GM12878 (cell line): ENCODE results near the gene PPP1R37. TPM values are rescaled to one million over a fixed set of nuclear protein-coding genes. Genes with fewer than 3 reads are reported as not detected.

Source experiments
- ATAC-seq: fragments of 200-7000 bp; cut with Tn5 transposase; 3 replicates; pipeline ENCODE4 v1.9.1; 2020; ENCODE audit warnings: mild to moderate bottlenecking, moderate library complexity
- BruUV-seq: library from RNA; stranded (reverse); fragments of 400-500 nt; replicated peaks from 2 replicates; lab custom pipeline; 2021; lab: Mats Ljungman, UMichigan
- CTCF ChIA-PET: fragments of 300-600 bp; sonication (Branson Sonifier 250); formaldehyde crosslinking; extraction: SDS; loops from one replicate; lab custom pipeline; 2021; ENCODE audit warnings: inconsistent platforms; lab: Yijun Ruan, JAX
- POLR2A ChIA-PET: fragments of 350-600 bp; formaldehyde crosslinking; extraction: SDS; loops from one replicate; lab custom pipeline; 2021; ENCODE audit warnings: inconsistent platforms; lab: Charles Lee
- RAD21 ChIA-PET: fragments of 300-600 bp; sonication (Branson Sonifier 250); formaldehyde crosslinking; loops from one replicate; lab custom pipeline; 2023; ENCODE audit warnings: antibody characterized with exemption; ENCODE audit not compliant: unreplicated experiment; lab: Charles Lee
- SMC1A ChIA-PET: fragments of 300-600 bp; sonication (Branson Sonifier 250); formaldehyde crosslinking; loops from one replicate; lab custom pipeline; 2023; ENCODE audit not compliant: unreplicated experiment, uncharacterized antibody; lab: Charles Lee
- DNase-seq: peaks from one replicate; pipeline ENCODE4 v3.0.0-alpha.2; 2011; ENCODE audit warnings: low read depth, low spot score
- FAIRE-seq: peaks from 3 replicates; lab custom pipeline; 2011; peaks lifted over from hg19 to GRCh38; lab: Jason Lieb, UNC
- H2AFZ ChIP-seq: 2 replicates; pipeline ENCODE4 v1.6.0; 2011; ENCODE audit warnings: low read depth, low read length, control low read depth; ENCODE audit not compliant: control insufficient read depth
- H3K27ac ChIP-seq: 2 replicates; pipeline ENCODE4 v1.5.1; 2011; ENCODE audit warnings: control low read depth; ENCODE audit not compliant: control insufficient read depth, insufficient read depth
- H3K27me3 ChIP-seq, 2 experiments: replicated peaks in 1 of 2; 2 replicates each; pipeline versions ENCODE4 v1.6.0 to v1.6.1; 2011; ENCODE audit warnings: low read length in 1 of 2; ENCODE audit not compliant: control insufficient read depth in 2 of 2, insufficient read depth in 2 of 2
- H3K36me3 ChIP-seq, 2 experiments: 2 replicates each; pipeline ENCODE4 v1.5.1; 2011; ENCODE audit warnings: low read length in 1 of 2; ENCODE audit not compliant: control insufficient read depth in 2 of 2, insufficient read depth in 2 of 2
- H3K4me1 ChIP-seq: 2 replicates; pipeline ENCODE4 v1.6.1; 2011; ENCODE audit warnings: mild to moderate bottlenecking, low read length, moderate library complexity, mixed read lengths; ENCODE audit not compliant: control insufficient read depth, insufficient read depth
- H3K4me2 ChIP-seq: 2 replicates; pipeline ENCODE4 v1.6.0; 2011; ENCODE audit warnings: control low read depth; ENCODE audit not compliant: control insufficient read depth, insufficient read depth
- H3K4me3 ChIP-seq: fragments of 200-600 bp; sonication (generic); 2 replicates; pipeline ENCODE4 v1.5.1; 2016
- H3K79me2 ChIP-seq: 2 replicates; pipeline ENCODE4 v1.6.0; 2011; ENCODE audit warnings: low read length; ENCODE audit not compliant: control insufficient read depth, insufficient read depth
- H3K9ac ChIP-seq: 2 replicates; pipeline ENCODE4 v1.8.0; 2011; ENCODE audit warnings: low read length, control low read depth, mixed read lengths; ENCODE audit not compliant: control insufficient read depth, insufficient read depth
- H3K9me3 ChIP-seq: replicated peaks from 3 replicates; pipeline ENCODE4 v1.5.1; 2011; ENCODE audit warnings: mild to moderate bottlenecking, low read length; ENCODE audit not compliant: control insufficient read depth, insufficient read depth
- H4K20me1 ChIP-seq: 2 replicates; pipeline ENCODE4 v1.6.0; 2011; ENCODE audit not compliant: control insufficient read depth, insufficient read depth
- BRCA1 ChIP-seq: IDR thresholded peaks from 2 replicates; pipeline ENCODE4 v1.6.1; 2011; ENCODE audit warnings: low read depth, low read length, improper control_type of control experiment
- CEBPB ChIP-seq, 2 experiments: fragments of 150-350 bp in 1 of 2; IDR thresholded peaks; 2 replicates each; pipeline ENCODE4 v1.6.1; 2012 to 2014; ENCODE audit warnings: low read depth in 2 of 2, low read length in 2 of 2, borderline replicate concordance in 1 of 2, inconsistent platforms in 1 of 2
- EP300 ChIP-seq, 2 experiments: fragments of 150-350 bp in 1 of 2; IDR thresholded peaks; 2 replicates each; pipeline ENCODE4 v1.6.1; 2011 to 2012; ENCODE audit warnings: low read depth in 2 of 2, low read length in 2 of 2, borderline replicate concordance in 1 of 2, improper control_type of control experiment in 1 of 2, inconsistent platforms in 1 of 2; ENCODE audit not compliant: control insufficient read depth in 1 of 2
- IKZF1 ChIP-seq: fragments of 450-650 bp; conservative IDR thresholded peaks from 2 replicates; pipeline ENCODE4 v1.6.1; 2017; ENCODE audit warnings: antibody characterized with exemption, mild to moderate bottlenecking
- MLLT1 ChIP-seq: fragments of 450-650 bp; IDR thresholded peaks from 2 replicates; pipeline ENCODE4 v1.6.1; 2016; ENCODE audit warnings: mild to moderate bottlenecking
- NFYA ChIP-seq: IDR thresholded peaks from 2 replicates; pipeline ENCODE4 v1.6.1; 2011; ENCODE audit warnings: low read depth, mild to moderate bottlenecking, low read length, improper control_type of control experiment, borderline replicate concordance
- REST ChIP-seq: IDR thresholded peaks from 2 replicates; pipeline ENCODE4 v1.6.1; 2012; ENCODE audit warnings: mild to moderate bottlenecking, low read depth, low read length
- SPI1 ChIP-seq: IDR thresholded peaks from 2 replicates; pipeline ENCODE4 v1.6.1; 2011; ENCODE audit warnings: low read depth, mild to moderate bottlenecking, low read length, moderate library complexity, borderline replicate concordance; ENCODE audit not compliant: insufficient read depth
- WGBS: methylation state at CpG from one replicate; pipeline ENCODE4 v1.1.6; 2016; ENCODE audit warnings: low lambda C conversion rate; ENCODE audit not compliant: insufficient replicate concordance, insufficient coverage; ENCODE audit errors: missing lambda C conversion rate; 5-methylcytosine and 5-hydroxymethylcytosine counted together
- in situ Hi-C: fragments of 300-500 bp; cut with MboI; formaldehyde crosslinking; loops from 9 replicates; pipeline ENCODE4 v1.14.3; 2018; ENCODE audit warnings: mixed read lengths
- intact Hi-C: fragments of 100-400 bp; cut with micrococcal nuclease; formaldehyde crosslinking; loops from one replicate; pipeline ENCODE4 v1.14.2; 2022; ENCODE audit not compliant: unreplicated experiment
- polyA plus RNA-seq, 11 experiments: library from polyadenylated mRNA; depleted of rRNA in 4 of 11; unstranded in 6 of 11; stranded (reverse) in 5 of 11; fragments of >200 nt; fragmentation: Nextera tagmentation in 4 of 11; fragmentation: Illumina TruSeq in 1 of 11; extraction: Ambion mirVana in 4 of 11; extraction: Trizol in 1 of 11; gene quantifications; 1 replicate in 1 of 11; 2 replicates in 10 of 11; pipeline versions ENCODE4 v1.2.1 to v1.2.3, GENCODE V29; 2011 to 2016; ENCODE audit warnings: inconsistent platforms in 2 of 11, missing spikeins in 2 of 11, low read depth in 1 of 11
- total RNA-seq, 4 experiments: library from RNA; depleted of rRNA in 3 of 4; stranded (reverse); fragments of >200 nt in 3 of 4; fragmentation: Illumina TruSeq in 1 of 4; extraction: Trizol in 1 of 4; gene quantifications; 2 replicates each; pipeline versions ENCODE4 v1.2.1 to v1.2.3, GENCODE V29; 2013 to 2021

PPP1R37 gene
- total and polyA plus RNA-seq, 10 of the 15 experiments (the other 5 are each of a cell fraction or from before 2014, with no cell fraction given) = 0.09 to 21.3 (median 5.1) TPM; not detected in 1

- FAIRE-seq = no peak
- peaks cover 45% of the 10 kb centered on the region for H3K79me2 ChIP-seq
- SMC1A ChIA-PET = interaction anchor here (0.6 to 1.5 kb wide), 4 partner anchors 10 to 296 kb away, joined by 3 to 9 read pairs (median 4); partner anchors contain the start of gene CLASRP
- no peaks in the 10 kb centered on the region for H3K9me3 ChIP-seq
- peaks cover 38% of the 10 kb centered on the region for H3K4me1 ChIP-seq
- no peak for DNase-seq
- H3K4me2 ChIP-seq = peak overlapping the region; percentile 48; the same call in 1 of the 2 replicates
- H2AFZ ChIP-seq = no peak overlapping the region
- H3K27ac ChIP-seq = 0 out of 2 replicates have a peak overlapping the region, but pooled peaks have one; percentile 10
- WGBS = 84% methylated on average over 8 of the region's 8 CpGs
- intact Hi-C loops (no loop called here), in situ Hi-C loops (no loop called here)
- RAD21 ChIA-PET = interaction anchor here (1.0 to 1.3 kb wide), 2 partner anchors 10 kb away, joined by 3 to 5 read pairs; partner anchors contain the start of gene CLASRP
- no peaks in the 10 kb centered on the region for H4K20me1 ChIP-seq
- TF ChIP-seq CEBPB (IDR thresholded peaks at IDR 0.05; ENCODE audit: borderline replicate concordance in 1 of 2, low read depth in 2 of 2, low read length in 2 of 2) = no peak
- TF ChIP-seq IKZF1 = 0 out of 2 replicates have a peak, but pooled peaks have one; percentile 12
- TF ChIP-seq, all 136 proteins: peak for 1
- ATAC-seq = no peak
- no TSS peak for BruUV-seq
- CTCF ChIA-PET = interaction anchor here (0.7 to 1.6 kb wide), 6 partner anchors 10 to 63 kb away, joined by 3 to 14 read pairs (median 3); partner anchors contain the start of gene CLASRP
- Histone ChIP-seq H3K36me3 (peaks cover 15 to 30% of the 10 kb centered on the region in 2 experiments; a peak in 3 of 4 replicates), H3K27me3 (no peaks in the 10 kb centered on the region), H3K9ac (no peak overlapping the region), H3K4me3 (no peak overlapping the region)
- POLR2A ChIA-PET = interaction anchor here (1.2 kb wide), 2 partner anchors 10 to 26 kb away, joined by 6 to 8 read pairs; no protein-coding TSS in a partner anchor
Measured at GRCh38 chr19:45049073-45049736, 43.8 kb upstream of the PPP1R37 start.

GRCh38 chr19:45050036-45050435, 42.9 kb upstream of the PPP1R37 start:
- no peak overlapping the region for H3K27ac ChIP-seq
- ChIA-PET RAD21 (no interaction called here), CTCF (interaction anchor here (1.0 to 2.1 kb wide), 4 partner anchors 9 to 11 kb away, joined by 3 to 14 read pairs (median 6); partner anchors contain the start of gene CLASRP), POLR2A (interaction anchor here (1.2 to 1.4 kb wide), 2 partner anchors 11 to 48 kb away, joined by 5 to 6 read pairs; partner anchors contain the start of gene RELB), SMC1A (interaction anchor here (1.2 to 2.2 kb wide), 2 partner anchors 8 to 61 kb away, joined by 3 to 5 read pairs; no protein-coding TSS in a partner anchor)
- no peak overlapping the region for H2AFZ ChIP-seq
- no peaks in the 10 kb centered on the region for H3K27me3 ChIP-seq
- no peaks in the 10 kb centered on the region for H4K20me1 ChIP-seq
- no peak overlapping the region for H3K9ac ChIP-seq
- H3K4me1 ChIP-seq = peaks cover 38% of the 10 kb centered on the region
- H3K36me3 ChIP-seq = peaks cover 19 to 26% of the 10 kb centered on the region in 2 experiments; a peak in 3 of 4 replicates
- 87% methylated on average over 6 of the region's 6 CpGs for WGBS
- FAIRE-seq = no peak
- no peak overlapping the region for H3K4me2 ChIP-seq
- intact Hi-C loops (no loop called here), in situ Hi-C loops (no loop called here)
- BruUV-seq = no TSS peak
- ATAC-seq = no peak
- no peak overlapping the region for H3K4me3 ChIP-seq
- no peaks in the 10 kb centered on the region for H3K9me3 ChIP-seq
- DNase-seq = no peak
- H3K79me2 ChIP-seq = peaks cover 38% of the 10 kb centered on the region
- no peak for TF ChIP-seq EP300 (IDR thresholded peaks at IDR 0.05; ENCODE audit: borderline replicate concordance in 1 of 2, control insufficient read depth in 1 of 2, low read depth in 2 of 2, low read length in 2 of 2)
- no peak for TF ChIP-seq SPI1
- TF ChIP-seq REST = no peak
- TF ChIP-seq MLLT1 = no peak
- TF ChIP-seq BRCA1 = no peak
- no peak for TF ChIP-seq NFYA
